Mesenchymal stem cell (in vitro differentiated cells and primary cell): Measurements from ENCODE around the gene FSD1.

Source experiments
- DNase-seq: peaks from one replicate; pipeline ENCODE4 v3.0.0-alpha.2; 2013
- H2AFZ ChIP-seq: one replicate; pipeline ENCODE4 v1.6.1; 2013; ENCODE audit warnings: low read depth, mild to moderate bottlenecking, control low read depth, inconsistent platforms, low read length, moderate library complexity
- H2AK5ac ChIP-seq: 2 replicates; pipeline ENCODE4 v1.6.1; 2013; ENCODE audit warnings: low read length, moderate library complexity, mild to moderate bottlenecking, inconsistent platforms; ENCODE audit not compliant: severe bottlenecking
- H2BK120ac ChIP-seq: one replicate; pipeline ENCODE4 v1.6.1; 2013; ENCODE audit warnings: low read depth, mild to moderate bottlenecking, inconsistent platforms, low read length, moderate library complexity
- H2BK12ac ChIP-seq, 2 experiments: one replicate each; pipeline ENCODE4 v1.6.1; 2013; ENCODE audit warnings: inconsistent platforms in 2 of 2, low read length in 2 of 2, mild to moderate bottlenecking in 2 of 2, moderate library complexity in 2 of 2, control low read depth in 1 of 2
- H2BK15ac ChIP-seq: one replicate; pipeline ENCODE4 v1.6.1; 2013; ENCODE audit warnings: mild to moderate bottlenecking, low read depth, inconsistent platforms; ENCODE audit not compliant: poor library complexity, severe bottlenecking
- H2BK5ac ChIP-seq: 2 replicates; pipeline ENCODE4 v1.6.1; 2013; ENCODE audit warnings: low read depth, mild to moderate bottlenecking, low read length, control low read depth, inconsistent platforms; ENCODE audit not compliant: poor library complexity, severe bottlenecking
- H3K14ac ChIP-seq, 2 experiments: one replicate each; pipeline ENCODE4 v1.6.1; 2013; ENCODE audit warnings: inconsistent platforms in 2 of 2, low read length in 2 of 2, control low read depth in 1 of 2, mild to moderate bottlenecking in 1 of 2, moderate library complexity in 1 of 2
- H3K18ac ChIP-seq, 2 experiments: one replicate each; pipeline ENCODE4 v1.6.1; 2013; ENCODE audit warnings: inconsistent platforms in 2 of 2, low read length in 2 of 2, control low read depth in 1 of 2, low read depth in 1 of 2, mild to moderate bottlenecking in 1 of 2
- H3K23ac ChIP-seq, 2 experiments: one replicate each; pipeline ENCODE4 v1.6.1; 2013; ENCODE audit warnings: inconsistent platforms in 2 of 2, low read length in 2 of 2, mild to moderate bottlenecking in 2 of 2, moderate library complexity in 2 of 2, control low read depth in 1 of 2
- H3K27ac ChIP-seq: 2 replicates; pipeline ENCODE4 v1.5.1; 2013; ENCODE audit warnings: mild to moderate bottlenecking, moderate library complexity, low read length, control low read depth, inconsistent platforms; ENCODE audit not compliant: poor library complexity, severe bottlenecking
- H3K27me3 ChIP-seq, 2 experiments: 2 replicates each; pipeline versions ENCODE4 v1.6.1 to v1.7.0; 2013; ENCODE audit warnings: low read length in 2 of 2, mild to moderate bottlenecking in 2 of 2, moderate library complexity in 2 of 2, control low read depth in 1 of 2, inconsistent platforms in 1 of 2; ENCODE audit not compliant: control insufficient read depth in 1 of 2, insufficient read depth in 1 of 2
- H3K36me3 ChIP-seq, 2 experiments: 2 replicates each; pipeline versions ENCODE4 v1.6.1 to v1.7.0; 2013; ENCODE audit warnings: low read length in 2 of 2, control low read depth in 1 of 2, inconsistent platforms in 1 of 2, low read depth in 1 of 2, mild to moderate bottlenecking in 1 of 2; ENCODE audit not compliant: insufficient read depth in 2 of 2, control insufficient read depth in 1 of 2
- H3K4ac ChIP-seq, 2 experiments: one replicate each; pipeline ENCODE4 v1.6.1; 2013; ENCODE audit warnings: inconsistent platforms in 2 of 2, low read length in 2 of 2, mild to moderate bottlenecking in 2 of 2, moderate library complexity in 2 of 2, control low read depth in 1 of 2, low read depth in 1 of 2
- H3K4me1 ChIP-seq: 2 replicates; pipeline ENCODE4 v1.6.1; 2013; ENCODE audit warnings: low read depth, low read length, control low read depth; ENCODE audit not compliant: control insufficient read depth, insufficient read depth
- H3K4me2 ChIP-seq: 2 replicates; pipeline ENCODE4 v1.6.1; 2013; ENCODE audit warnings: low read length, mild to moderate bottlenecking, inconsistent platforms; ENCODE audit not compliant: poor library complexity, severe bottlenecking
- H3K4me3 ChIP-seq, 2 experiments: 2 replicates each; pipeline versions ENCODE4 v1.5.1 to v1.7.0; 2013; ENCODE audit warnings: low read length in 2 of 2, mild to moderate bottlenecking in 2 of 2, control low read depth in 1 of 2, low read depth in 1 of 2; ENCODE audit not compliant: insufficient read depth in 1 of 2
- H3K79me1 ChIP-seq: replicated peaks from 2 replicates; pipeline ENCODE4 v1.6.1; 2013; ENCODE audit warnings: mild to moderate bottlenecking, control low read depth, low read length, inconsistent platforms; ENCODE audit not compliant: poor library complexity, severe bottlenecking
- H3K9ac ChIP-seq: 2 replicates; pipeline ENCODE4 v1.7.0; 2013; ENCODE audit warnings: mild to moderate bottlenecking, low read length, moderate library complexity
- H3K9me3 ChIP-seq: 2 replicates; pipeline ENCODE4 v1.7.0; 2013; ENCODE audit warnings: mild to moderate bottlenecking, low read length; ENCODE audit not compliant: control insufficient read depth
- H4K8ac ChIP-seq: one replicate; pipeline ENCODE4 v1.6.1; 2013; ENCODE audit warnings: inconsistent platforms, mild to moderate bottlenecking, low read length, moderate library complexity
- H4K91ac ChIP-seq: one replicate; pipeline ENCODE4 v1.6.1; 2013; ENCODE audit warnings: mild to moderate bottlenecking, low read length, inconsistent platforms
- WGBS: methylation state at CpG from one replicate; pipeline ENCODE4 v1.1.7; 2013; ENCODE audit warnings: mixed read lengths; 5-methylcytosine and 5-hydroxymethylcytosine counted together

Gene FSD1

DNA sequence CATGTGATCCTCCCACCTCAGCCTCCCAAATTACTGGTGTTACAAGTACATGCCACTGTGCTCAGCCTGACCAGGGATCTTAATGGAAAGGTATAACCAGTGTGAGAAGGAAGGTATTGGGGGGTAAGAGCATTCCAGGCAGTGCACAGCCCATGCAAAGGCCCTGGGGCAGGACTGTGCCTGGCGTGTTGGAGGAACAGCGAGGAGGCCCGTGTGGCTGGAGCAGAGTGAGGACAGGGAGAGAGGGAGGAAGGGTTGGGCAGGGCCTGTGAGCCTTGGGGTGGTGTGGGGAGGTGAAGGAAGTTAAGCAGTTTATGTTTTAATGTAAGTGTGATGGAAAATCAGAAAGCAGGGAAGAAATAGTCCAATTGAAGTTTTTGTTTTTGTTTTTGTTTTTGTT lies 3.8 kb upstream of the FSD1 start:
- H3K36me3 ChIP-seq = no peaks in the 10 kb centered on the region
- no peak overlapping the region for H2BK15ac ChIP-seq
- H4K91ac ChIP-seq = no peak overlapping the region
- no peak overlapping the region for H2BK12ac ChIP-seq
- WGBS = 95% methylated on average over 3 of the region's 3 CpGs
- H3K79me1 ChIP-seq = no peaks in the 10 kb centered on the region
- H3K4me2 ChIP-seq = no peak overlapping the region
- no peak overlapping the region for H2AK5ac ChIP-seq
- H3K23ac ChIP-seq = no peak overlapping the region
- no peak overlapping the region for H2BK120ac ChIP-seq
- no peak overlapping the region for H3K4me3 ChIP-seq
- no peak overlapping the region for H3K4ac ChIP-seq
- H3K27me3 ChIP-seq = peaks cover 0 to 31% of the 10 kb centered on the region in 2 experiments
- no peak overlapping the region for H3K9ac ChIP-seq
- H3K9me3 ChIP-seq = no peaks in the 10 kb centered on the region
- DNase-seq = no peak
- peaks cover 12% of the 10 kb centered on the region for H3K4me1 ChIP-seq
- H4K8ac ChIP-seq = peak overlapping the region; percentile 15
- H3K27ac ChIP-seq = no peak overlapping the region
- H2AFZ ChIP-seq = no peak overlapping the region
- no peak overlapping the region for H3K18ac ChIP-seq
- H2BK5ac ChIP-seq = no peak overlapping the region
- no peak overlapping the region for H3K14ac ChIP-seq

DNA sequence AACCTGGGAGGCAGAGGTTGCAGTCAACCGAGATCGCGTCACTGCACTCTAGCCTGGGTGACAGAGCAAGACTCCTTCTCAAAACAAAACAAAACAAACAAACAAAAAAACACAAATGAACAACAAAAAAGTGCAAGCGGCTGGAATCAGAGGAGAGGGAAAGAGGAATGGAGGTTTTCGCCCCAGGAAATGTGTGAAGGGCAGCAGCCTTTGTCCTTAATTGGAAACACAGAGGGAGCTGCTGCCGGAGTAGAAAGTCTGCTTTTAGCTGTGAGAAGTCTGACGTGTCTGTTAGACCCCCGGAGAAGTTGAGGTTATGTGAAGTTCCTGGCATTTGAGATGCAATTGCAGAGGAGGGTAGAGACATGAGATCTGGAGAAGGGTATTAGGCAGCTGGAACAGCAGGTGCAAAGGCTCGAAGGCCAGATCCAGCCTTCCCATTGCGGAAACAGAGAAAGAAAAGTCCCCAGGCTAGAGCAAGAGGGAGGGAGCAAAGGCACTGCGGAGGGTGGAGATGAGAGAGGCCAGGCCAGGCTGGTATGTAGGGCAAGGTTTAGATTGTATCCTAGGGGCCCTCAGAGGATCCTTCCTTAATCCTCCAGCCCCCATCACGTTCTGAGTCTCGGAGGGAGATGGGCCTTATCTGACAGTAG lies 2.7 kb upstream of the FSD1 start:
- H3K4me3 ChIP-seq = no peak overlapping the region
- no peak overlapping the region for H2AK5ac ChIP-seq
- no peak overlapping the region for H3K9ac ChIP-seq
- H2BK5ac ChIP-seq = no peak overlapping the region
- H3K9me3 ChIP-seq = no peaks in the 10 kb centered on the region
- 62% methylated on average over 8 of the region's 13 CpGs for WGBS
- no peaks in the 10 kb centered on the region for H3K79me1 ChIP-seq
- peaks cover 13% of the 10 kb centered on the region for H3K4me1 ChIP-seq
- H3K23ac ChIP-seq = no peak overlapping the region
- H3K18ac ChIP-seq = no peak overlapping the region
- H3K4ac ChIP-seq = no peak overlapping the region
- no peak overlapping the region for H4K8ac ChIP-seq
- peaks cover 0 to 6% of the 10 kb centered on the region in 2 experiments for H3K36me3 ChIP-seq
- no peak overlapping the region for H3K4me2 ChIP-seq
- H2BK120ac ChIP-seq = no peak overlapping the region
- no peak overlapping the region for H3K14ac ChIP-seq
- no peak overlapping the region for H2BK12ac ChIP-seq
- H2AFZ ChIP-seq = no peak overlapping the region
- H4K91ac ChIP-seq = peak overlapping the region; percentile 27
- no peak for DNase-seq
- H3K27me3 ChIP-seq = peaks cover 0 to 28% of the 10 kb centered on the region in 2 experiments
- peak overlapping the region; percentile 48 for H2BK15ac ChIP-seq
- H3K27ac ChIP-seq = no peak overlapping the region

DNA sequence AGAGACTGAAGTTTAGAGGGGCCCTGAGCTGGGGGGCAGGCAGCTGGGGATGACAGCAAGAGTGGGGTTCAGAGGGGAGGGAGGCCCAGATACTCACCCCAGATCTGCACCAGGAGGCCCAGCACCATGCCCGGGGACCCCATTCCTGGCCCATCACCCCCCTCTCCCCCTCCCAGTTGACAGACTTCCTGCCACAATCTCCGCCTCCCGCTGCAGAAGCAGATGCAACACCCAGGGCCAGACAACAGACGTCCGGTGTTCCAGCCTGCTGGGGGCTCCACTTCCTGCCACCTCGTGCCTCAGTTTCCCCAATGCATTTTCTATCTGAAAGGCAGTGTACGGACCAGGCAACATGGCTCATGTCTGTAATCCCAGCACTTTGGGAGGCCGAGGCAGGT lies 2.2 kb upstream of the FSD1 start, which contains the start of gene TMIGD2:
TMIGD2 (minus strand) TSS at position 147 of the 398 bp plus-strand sequence; CDS start at position 143, 4 bp downstream.
- Histone ChIP-seq H4K91ac (peak within 1 kb of the TSS; percentile 27), H2BK12ac (no peak within 1 kb of the TSS), H3K9ac (no peak within 1 kb of the TSS), H2AFZ (no peak within 1 kb of the TSS), H3K36me3 (peaks cover 0 to 10% of the 10 kb centered on the region in 2 experiments), H2AK5ac (no peak within 1 kb of the TSS), H3K4ac (no peak within 1 kb of the TSS), H3K4me1 (peaks cover 13% of the 10 kb centered on the region), H3K9me3 (no peaks in the 10 kb centered on the region), H3K27ac (no peak within 1 kb of the TSS), H3K4me3 (no peak within 1 kb of the TSS), H2BK15ac (peak within 1 kb of the TSS; percentile 48), H3K27me3 (peaks cover 0 to 28% of the 10 kb centered on the region in 2 experiments), H3K79me1 (no peaks in the 10 kb centered on the region), H4K8ac (no peak within 1 kb of the TSS), H3K18ac (no peak within 1 kb of the TSS), H3K23ac (no peak within 1 kb of the TSS), H2BK120ac (no peak within 1 kb of the TSS), H3K14ac (no peak within 1 kb of the TSS), H2BK5ac (no peak within 1 kb of the TSS), H3K4me2 (no peak within 1 kb of the TSS)
- no peak for DNase-seq
- 67% methylated on average over 8 of the region's 8 CpGs for WGBS

DNA sequence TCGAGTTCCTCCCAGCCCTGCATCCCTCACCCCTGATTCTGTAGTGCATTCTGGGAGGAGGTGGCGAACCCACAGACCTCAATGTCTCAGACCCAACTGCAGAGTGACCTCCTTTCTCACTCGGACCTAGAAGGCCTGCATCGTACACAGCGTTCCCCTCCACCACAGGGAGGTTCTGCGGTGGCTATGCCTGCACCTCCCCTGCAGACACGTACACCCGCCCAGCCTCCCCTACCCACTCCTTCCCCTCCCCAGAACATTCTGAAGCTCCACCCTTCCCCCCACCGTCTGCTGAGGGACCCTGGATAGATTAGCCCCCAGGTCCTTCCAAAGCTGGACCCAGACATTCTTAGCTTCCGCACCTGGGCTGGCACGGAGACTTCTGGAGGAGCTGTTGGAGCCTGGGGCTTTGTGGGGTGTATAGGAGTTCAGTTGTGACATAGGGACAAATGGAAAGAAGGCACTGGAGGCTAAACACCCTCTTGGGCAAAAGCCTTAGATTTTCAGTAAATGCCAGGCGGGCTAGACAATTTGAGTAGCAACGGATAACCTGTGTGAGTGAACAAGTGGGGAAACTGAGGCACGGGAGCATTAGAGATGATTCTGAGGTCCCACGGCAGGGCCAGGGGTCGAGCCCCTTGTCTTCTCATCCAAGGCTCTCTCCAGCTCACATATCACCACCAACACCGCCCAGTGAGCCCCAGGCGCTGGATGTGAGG lies 420 bp upstream of the FSD1 start:
- H3K4me1 ChIP-seq = peaks cover 11% of the 10 kb centered on the region
- H3K4me3 ChIP-seq = no peak overlapping the region
- H3K9me3 ChIP-seq = no peaks in the 10 kb centered on the region
- no peak overlapping the region for H3K23ac ChIP-seq
- no peak overlapping the region for H3K27ac ChIP-seq
- no peak overlapping the region for H2AK5ac ChIP-seq
- H3K4ac ChIP-seq = no peak overlapping the region
- peak overlapping the region; percentile 52 for H2BK15ac ChIP-seq
- H2BK120ac ChIP-seq = no peak overlapping the region
- peak overlapping the region; percentile 37 for H4K8ac ChIP-seq
- H2AFZ ChIP-seq = peak overlapping the region; percentile 90
- no peak overlapping the region for H3K14ac ChIP-seq
- no peak overlapping the region for H2BK5ac ChIP-seq
- H3K18ac ChIP-seq = peak overlapping the region in 1 of 2 experiments; percentile 52
- peaks cover 0 to 19% of the 10 kb centered on the region in 2 experiments for H3K36me3 ChIP-seq
- DNase-seq = no peak
- H3K9ac ChIP-seq = no peak overlapping the region
- H3K79me1 ChIP-seq = no peaks in the 10 kb centered on the region
- no peak overlapping the region for H2BK12ac ChIP-seq
- H4K91ac ChIP-seq = no peak overlapping the region
- WGBS = 59% methylated on average over 18 of the region's 18 CpGs
- H3K27me3 ChIP-seq = peaks cover 0 to 19% of the 10 kb centered on the region in 2 experiments
- H3K4me2 ChIP-seq = peak overlapping the region; percentile 70
